ENCODE measurements around the gene PCDHB2.

GRCh38 chr5:141121563-141121962, 27.1 kb downstream of the PCDHB2 start, which contains the start of gene PCDHB4:
- TF ChIP-seq, protein P1, sequence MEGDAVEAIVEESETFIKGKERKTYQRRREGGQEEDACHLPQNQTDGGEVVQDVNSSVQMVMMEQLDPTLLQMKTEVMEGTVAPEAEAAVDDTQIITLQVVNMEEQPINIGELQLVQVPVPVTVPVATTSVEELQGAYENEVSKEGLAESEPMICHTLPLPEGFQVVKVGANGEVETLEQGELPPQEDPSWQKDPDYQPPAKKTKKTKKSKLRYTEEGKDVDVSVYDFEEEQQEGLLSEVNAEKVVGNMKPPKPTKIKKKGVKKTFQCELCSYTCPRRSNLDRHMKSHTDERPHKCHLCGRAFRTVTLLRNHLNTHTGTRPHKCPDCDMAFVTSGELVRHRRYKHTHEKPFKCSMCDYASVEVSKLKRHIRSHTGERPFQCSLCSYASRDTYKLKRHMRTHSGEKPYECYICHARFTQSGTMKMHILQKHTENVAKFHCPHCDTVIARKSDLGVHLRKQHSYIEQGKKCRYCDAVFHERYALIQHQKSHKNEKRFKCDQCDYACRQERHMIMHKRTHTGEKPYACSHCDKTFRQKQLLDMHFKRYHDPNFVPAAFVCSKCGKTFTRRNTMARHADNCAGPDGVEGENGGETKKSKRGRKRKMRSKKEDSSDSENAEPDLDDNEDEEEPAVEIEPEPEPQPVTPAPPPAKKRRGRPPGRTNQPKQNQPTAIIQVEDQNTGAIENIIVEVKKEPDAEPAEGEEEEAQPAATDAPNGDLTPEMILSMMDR (IDR thresholded peaks at IDR 0.05; ENCODE audit: borderline replicate concordance, extremely low read depth, low read length, poor library complexity, severe bottlenecking) = no peak
- TF ChIP-seq EZH2 (IDR thresholded peaks at IDR 0.05; ENCODE audit: borderline replicate concordance, low read depth, low read length, severe bottlenecking) = no peak

Data from DND-41 (cell line).